ENCODE measurements around the gene CDH7.

Gene CDH7

DNA sequence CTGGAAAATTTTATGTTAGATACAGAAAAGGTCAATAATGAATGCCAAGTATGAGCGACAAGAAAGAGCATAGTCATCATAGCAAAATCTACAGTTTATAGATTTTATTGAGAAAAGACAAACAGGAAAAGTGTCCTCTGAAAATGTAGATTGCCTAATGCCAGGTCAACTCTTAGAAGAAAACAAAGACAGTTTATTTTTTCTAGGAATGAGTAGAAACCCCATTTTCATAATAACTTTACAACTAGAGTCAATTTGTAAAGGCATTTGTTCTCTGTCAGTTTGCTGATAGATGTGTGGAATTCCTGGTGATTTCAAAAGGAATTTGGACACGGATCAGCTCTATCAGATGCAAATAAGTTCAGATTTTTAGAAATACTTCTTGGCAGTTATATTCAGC is 16.6 kb downstream of the CDH7 start:
- no peak for DNase-seq (ENCODE audit: low read depth in 2 of 2)

DNA sequence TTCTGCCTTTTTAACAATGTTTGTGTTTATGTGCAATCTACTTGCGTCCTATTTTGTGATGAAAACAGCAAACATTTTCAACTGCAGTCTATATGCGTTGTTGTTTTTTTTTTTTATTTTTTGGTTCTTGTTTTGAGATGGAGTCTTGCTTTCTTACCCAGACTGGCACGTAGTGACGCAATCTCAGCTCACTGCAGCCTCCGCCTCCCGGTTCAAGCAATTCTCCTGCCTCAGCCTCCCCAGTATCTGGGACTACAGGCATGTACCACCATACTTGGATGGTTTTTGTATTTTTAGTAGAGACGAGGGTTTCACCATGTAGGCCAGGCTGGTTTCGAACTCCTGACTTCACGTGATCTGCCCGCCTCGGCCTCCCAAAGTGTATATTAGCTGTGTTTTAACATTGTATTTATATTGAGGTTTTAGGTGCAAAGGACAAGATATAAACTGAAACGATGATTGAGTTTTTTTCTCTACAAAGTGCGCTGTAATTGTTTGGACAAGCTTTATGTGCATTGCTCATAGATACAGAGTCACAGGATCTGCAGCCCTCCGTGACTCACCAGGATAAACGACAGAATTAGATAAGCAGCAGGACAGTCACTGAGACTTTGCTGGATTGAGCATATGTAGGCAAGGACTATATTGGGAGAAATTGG is 17.4 kb downstream of the CDH7 start:
- no peak for DNase-seq (ENCODE audit: low read depth in 2 of 2)

DNA sequence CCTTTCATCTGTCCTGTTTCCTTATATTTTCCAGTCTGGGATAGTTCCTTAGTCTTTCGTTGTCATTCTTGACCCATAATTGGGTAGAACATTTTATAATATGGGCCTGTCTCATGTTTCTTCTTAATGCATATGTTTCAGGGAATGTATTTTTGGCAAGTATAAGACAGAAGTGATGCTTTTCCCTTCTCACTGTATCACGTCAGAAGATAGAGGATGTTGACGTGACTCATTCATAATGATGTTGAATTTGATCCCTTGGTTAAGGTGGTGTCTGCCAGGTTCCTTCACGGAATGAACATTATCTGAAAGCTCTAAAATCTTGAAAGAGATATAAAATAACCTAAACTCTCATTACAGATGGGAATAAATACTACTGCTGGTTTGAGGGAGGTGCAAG is 18.8 kb downstream of the CDH7 start:
- no peak for DNase-seq (ENCODE audit: low read depth in 2 of 2)

DNA sequence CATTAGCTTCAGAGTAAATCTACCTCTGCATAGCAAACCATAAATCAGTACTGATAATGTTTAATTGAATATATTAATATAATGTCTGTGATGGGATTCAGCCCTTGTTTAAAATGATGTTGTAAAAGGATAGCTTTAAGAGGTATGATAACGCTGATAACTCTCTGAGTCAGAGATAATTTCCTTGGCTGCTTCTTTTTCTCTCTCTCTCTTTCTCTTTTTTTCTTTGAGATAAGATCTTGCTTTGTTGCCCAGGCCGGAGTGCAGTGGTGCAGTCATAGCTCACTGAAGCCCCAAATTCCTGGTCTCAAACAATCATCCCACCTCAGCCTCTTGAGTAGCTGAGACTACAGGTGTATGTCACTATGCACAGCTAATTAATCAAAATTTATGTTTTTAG is 35.7 kb downstream of the CDH7 start:
- DNase-seq (ENCODE audit: low read depth in 2 of 2) = no peak

DNA sequence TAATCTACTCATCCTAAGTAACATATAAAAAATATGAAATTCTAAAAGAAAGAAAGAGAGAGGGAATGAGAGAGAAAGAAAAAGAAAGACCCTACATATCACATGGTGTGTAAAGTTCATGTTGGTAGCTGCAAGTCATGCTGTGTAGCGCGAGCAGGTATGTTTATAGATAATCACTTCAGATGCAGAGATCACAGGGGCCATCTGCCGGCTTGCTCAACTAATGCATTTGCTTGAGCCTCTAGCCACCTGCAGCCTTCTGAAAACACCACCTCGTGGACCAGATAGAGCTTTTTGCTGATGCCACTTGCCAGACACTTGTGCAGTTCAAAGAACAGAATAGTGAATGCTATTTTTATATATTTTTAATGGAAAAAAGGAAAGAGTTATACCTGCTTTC is 37.6 kb downstream of the CDH7 start:
- DNase-seq (ENCODE audit: low read depth in 2 of 2) = no peak

DNA sequence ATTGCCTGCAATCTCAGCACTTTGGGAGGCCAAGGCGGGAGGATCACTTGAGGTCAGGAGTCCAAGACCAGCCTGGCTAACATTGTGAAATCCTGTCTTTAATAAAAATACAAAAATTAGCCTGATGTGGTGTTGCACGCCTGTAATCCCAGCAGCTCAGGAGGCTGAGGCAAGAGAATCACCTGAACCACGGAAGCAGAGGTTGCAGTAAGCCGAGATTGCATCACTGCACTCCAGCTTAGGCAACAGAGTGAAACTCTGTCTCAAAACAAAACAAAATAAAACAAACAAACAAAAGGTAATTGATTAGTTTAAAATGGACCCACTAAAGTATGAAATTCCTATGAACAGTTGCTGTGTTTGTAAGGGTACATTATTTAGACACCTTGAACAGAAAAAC is 39.8 kb downstream of the CDH7 start:
- DNase-seq (ENCODE audit: low read depth in 2 of 2) = no peak

DNA sequence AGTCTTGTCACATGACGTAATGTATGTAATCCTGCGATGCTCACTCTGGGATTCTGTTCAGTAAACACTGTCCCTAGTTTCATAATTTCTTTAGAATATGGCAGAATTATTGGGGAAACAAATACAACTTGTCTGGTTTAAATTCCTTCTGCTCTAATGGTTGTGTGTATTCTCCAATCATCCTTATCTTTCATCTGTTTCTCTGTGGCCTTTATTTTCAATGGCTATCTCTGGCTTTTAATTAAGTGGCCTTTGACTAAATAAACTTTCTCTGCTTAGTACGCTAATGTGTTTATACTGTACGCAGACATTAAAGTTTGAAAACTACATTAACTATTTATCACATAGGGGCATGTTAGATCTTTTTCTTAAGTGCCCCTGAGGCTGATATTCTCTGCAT is 40.9 kb downstream of the CDH7 start:
- DNase-seq (ENCODE audit: low read depth in 2 of 2) = no peak

DNA sequence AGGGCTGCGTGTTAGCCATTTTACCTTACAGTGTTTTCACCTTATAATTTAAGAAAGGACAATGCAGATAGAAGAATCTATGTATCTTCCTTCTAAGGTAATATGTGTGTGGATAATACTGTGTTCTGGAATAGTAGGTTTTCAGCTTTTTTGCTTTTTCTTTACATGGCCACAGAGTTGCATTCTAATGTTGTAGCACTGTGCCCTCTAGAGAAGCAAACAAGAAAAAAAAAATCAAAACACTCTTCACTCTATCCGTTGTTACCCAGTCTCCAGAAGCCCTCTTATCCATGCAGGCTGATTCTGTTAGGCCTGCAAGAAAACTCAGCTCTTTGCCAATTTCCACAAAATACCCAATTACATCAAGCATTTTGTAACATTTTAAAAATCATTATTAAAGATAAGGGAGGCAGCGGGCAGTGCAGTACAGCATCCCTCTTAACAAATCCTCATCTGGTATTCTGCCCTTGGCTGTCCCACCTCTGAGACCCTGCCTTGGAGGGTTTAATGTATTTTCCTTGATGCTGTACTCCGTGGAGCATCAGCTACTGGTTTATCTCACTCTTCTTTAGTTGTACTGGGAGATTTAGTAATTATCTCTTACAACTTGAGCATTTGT is 41.8 kb downstream of the CDH7 start:
- DNase-seq (ENCODE audit: low read depth in 2 of 2) = no peak

DNA sequence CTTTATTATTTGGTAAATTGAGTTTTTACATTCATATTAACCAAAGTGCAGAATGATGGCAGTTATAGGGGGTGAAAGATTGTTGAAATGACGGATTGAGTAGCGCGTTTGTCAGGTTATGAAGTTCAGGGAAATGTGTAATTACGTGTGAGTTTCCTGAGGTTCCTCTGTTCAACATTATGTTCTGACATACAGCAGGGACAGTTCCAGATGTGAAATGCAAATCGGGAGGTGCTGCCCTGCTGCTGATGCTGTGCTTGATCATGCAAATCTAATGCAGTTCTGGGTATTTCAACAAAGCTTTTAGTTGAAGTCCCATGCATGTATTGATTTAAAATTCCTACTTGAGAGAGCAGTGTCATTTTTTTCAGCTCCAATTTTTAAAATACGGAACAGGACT is 57.9 kb downstream of the CDH7 start:
- no peak for DNase-seq (ENCODE audit: low read depth in 2 of 2)

DNA sequence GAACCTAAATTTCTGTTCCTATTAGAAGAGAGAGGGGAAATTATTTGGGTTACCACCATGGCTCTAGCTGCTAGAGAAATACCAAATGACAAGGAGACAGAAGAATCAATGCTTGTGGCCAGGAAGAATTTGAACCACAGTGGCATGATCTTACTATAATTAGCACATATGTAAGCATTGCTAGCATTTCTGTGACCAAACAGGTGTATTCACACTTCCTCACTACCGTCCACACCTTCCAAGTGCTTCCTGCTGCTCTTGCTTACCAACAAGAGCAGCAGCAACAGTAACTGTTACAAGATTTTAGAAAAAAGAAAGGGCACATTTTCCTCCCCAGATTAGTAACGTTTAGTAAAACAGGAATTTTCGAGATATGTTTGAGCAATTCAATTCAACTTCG is 60.5 kb downstream of the CDH7 start:
- DNase-seq (ENCODE audit: low read depth in 2 of 2) = no peak

DNA sequence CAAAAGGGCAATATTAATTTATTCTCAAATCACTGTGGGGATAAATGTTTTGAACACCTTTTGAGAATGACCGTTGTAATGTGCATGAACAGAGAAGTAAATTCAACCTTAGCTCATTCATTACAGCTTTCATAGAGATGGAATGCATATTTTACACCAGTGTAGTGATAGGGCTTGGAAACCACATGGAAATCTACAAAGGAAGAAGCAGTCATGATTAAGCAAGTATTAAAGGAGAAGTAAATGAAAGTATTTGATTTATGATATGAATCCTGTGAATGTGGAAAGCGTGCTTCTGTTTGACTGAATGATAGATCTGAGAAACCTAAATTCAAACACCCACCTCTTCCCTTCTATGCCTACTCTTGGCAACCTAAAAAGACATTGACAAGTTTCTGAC is 64.7 kb downstream of the CDH7 start:
- DNase-seq (ENCODE audit: low read depth in 2 of 2) = no peak

DNA sequence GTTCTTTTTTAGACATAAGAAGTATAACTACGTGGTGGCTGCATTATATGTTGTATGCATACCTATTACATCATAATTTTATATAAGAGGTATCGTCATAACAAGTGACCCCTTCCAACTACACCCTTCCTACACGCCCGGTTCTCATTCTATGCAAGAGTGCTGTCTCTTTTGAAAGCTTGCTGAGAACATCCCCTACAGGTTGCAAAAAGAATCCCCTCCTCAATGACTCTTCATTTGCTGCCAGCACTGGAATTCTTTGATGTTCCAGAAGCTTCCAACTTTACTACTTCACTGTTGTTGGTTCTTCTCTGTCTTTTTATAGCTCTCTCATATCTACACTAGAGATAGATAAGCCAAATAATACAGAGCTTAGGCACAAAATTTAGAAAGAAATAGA is 66.4 kb downstream of the CDH7 start:
- DNase-seq (ENCODE audit: low read depth in 2 of 2) = no peak

DNA sequence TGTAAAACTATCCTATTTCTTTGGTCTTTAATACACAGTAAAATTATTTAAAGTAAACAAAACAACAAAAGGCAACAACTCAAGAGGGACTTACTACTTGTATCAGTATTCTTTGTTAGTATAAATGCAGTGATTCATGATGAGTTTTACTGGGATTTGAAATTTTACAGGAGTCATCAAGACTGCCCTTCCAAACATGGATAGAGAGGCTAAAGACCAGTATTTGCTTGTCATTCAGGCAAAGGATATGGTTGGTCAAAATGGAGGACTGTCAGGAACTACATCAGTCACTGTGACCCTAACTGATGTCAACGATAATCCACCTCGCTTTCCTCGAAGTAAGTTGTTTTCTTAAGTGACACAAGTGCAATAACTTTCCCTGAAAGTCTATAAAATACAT is 71.1 kb downstream of the CDH7 start:
- no peak for DNase-seq (ENCODE audit: low read depth in 2 of 2)

DNA sequence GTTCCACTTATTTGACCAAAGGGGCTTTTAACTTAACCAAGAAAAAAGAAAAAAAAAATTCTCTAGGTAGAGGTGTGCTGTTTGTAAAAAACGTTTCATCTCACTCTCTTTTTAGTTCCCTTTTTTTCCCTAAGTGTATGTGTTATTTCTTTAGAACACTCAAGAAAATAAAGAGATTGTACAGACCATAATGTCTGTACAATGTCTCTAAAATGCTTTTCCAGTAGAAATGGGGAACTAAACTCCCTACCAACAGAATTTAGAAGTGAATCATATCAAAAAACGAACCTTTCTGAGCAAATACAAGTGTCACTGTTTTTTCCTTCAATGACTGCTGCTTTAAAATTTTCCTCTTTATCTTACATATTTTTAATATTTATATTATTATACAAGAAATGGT is 72.0 kb downstream of the CDH7 start:
- DNase-seq (ENCODE audit: low read depth in 2 of 2) = no peak

DNA sequence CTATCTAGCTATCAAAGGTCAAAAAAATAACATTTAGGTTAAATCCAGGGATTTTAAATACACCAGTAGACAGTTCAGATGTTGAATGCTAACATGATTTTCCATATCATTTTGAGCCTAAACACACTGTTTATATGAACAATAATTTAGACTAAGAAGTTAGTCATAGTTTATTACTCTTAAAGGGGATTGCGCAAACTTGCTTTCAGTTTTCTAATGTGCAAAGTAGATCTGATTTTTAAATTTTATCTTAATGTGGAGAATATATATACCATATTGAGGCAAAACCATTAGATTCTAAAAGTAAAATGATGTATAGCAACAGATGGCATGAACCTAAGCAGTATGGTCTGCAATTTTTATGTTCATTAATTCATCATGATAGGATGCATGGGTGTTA is 76.6 kb downstream of the CDH7 start:
- DNase-seq (ENCODE audit: low read depth in 2 of 2) = no peak

DNA sequence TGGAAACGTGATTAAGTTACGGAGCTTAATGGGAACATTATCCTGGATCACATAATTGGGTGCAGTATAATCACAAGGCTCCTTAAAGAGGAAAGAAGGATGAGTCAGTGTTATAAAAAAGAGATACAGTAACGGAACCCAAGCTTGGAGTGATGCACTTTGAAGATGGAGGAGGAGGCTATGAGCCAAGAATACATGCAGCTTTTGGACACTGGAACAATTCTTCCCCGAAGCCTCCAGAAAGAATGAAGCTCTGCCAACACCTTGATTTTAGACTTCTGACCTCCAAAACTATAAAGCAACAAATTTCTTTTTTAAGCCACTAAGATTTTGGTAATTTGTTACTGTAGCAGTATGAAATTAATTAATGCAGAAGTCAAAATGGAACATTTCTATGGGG is 85.1 kb downstream of the CDH7 start:
- no peak for DNase-seq (ENCODE audit: low read depth in 2 of 2)

DNA sequence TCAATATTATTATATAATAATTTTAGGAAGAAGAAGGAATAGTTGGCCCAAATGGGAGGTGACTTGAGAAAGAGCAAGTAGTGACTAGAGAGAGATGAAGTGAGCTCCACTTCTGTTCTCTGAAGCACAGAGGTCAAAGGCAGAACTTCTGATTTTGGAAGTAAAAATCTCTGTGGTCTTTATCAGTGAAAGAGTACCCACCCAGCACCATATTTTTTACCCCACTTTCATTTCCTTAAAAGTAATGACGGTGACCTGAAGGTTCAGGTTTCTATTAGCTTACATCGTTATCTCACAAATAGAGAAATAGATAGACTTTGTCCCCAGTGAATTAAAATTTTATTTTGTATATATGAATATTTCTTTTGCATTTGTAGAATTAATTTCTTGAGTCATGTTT is 95.3 kb downstream of the CDH7 start:
- no peak for DNase-seq (ENCODE audit: low read depth in 2 of 2)

DNA sequence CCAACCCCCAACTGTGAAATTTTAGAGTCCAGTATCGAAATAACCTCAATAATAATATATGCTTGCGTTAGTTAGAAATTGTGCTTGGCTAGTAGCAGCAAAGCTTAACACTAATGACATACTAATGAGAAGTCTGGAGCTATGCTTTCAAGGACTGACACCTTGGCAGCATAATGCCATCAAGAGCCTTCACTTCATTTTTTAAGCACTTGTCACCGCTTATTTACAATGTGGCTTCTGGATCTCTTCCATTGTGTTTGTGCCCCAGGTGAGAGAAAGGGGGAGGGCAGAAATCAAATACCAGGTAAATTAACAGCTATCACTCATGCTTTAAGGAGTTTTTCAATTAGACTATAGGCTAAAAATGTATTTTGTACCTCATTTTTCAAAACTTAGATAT is 101.5 kb downstream of the CDH7 start:
- no peak for DNase-seq (ENCODE audit: low read depth in 2 of 2)

DNA sequence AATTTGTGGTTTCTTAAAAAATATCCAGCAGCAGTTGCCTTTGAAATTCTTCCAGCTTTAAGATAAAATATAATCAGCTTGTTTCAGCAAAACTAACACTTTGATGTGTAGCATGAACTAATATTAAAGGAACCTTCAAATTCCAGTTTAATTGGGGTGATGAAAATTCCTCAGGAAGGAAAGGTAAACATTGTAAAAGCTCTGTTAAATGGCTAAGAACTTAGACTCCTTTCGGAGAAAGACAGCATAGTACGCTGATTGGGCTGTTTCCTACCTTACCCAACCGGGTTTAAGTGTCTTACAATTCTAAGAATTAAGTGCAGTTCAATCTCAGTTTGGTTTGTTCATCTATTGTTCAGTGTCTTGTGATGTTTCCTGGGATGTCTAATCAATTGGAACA is 108.3 kb downstream of the CDH7 start:
- no peak for DNase-seq (ENCODE audit: low read depth in 2 of 2)

DNA sequence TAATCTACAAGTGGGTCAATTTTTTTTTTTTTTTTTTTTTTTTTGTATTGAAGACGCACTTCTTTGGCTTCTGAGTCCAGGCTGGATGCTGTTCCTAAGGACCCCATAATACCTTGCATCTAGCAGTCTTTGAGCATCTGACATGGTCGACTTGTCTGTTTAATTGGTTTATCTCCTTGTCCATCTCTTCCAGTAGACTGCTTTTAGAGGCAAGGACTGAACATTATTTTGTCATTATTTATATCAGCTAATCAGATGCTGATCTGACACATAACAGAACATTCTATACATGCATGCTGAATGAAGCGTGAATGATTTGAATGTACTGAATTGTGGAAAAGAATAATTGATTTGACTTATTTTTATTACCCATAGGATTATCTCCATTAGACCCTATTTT is 118.7 kb downstream of the CDH7 start:
- no peak for DNase-seq (ENCODE audit: low read depth in 2 of 2)

DNA sequence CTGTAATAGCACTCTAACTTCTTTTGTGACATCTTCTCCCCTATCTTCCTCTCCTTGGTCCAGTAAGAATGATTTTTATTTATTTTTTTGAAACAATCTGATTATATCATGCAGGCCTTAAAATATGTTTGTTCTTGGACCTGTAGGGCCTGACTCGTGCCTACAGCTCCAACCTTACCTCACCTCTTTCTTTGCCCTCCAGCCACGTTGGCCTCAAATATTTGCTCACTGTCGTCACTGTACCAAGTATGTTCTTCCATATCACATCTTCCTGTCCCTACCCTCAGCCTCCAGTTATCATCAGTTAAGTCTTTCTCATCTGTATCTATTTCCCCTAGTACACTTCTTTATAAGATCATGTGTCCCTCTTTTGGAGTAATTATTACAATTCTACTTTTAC is 125.5 kb downstream of the CDH7 start:
- no peak for DNase-seq (ENCODE audit: low read depth in 2 of 2)

DNA sequence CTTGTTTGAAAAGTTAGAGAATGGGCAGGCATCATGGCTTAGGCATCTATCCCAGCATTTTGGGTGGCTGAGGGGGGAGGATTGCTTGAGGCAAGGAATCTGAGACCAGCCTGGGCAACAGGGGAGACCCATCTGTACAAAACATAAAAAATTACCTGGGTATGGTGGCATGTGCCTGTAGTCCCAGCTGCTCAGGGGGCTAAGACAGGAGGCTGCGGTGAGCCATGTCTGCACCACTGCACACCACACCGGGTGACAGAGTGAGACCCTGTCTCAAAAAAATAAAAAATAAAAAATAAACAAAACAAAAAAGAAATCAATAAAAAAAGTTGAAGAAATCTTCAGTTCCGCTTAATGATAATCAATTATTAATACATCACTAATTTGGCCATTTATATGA is 146.5 kb downstream of the CDH7 start:
- no peak for DNase-seq (ENCODE audit: low read depth in 2 of 2)

DNA sequence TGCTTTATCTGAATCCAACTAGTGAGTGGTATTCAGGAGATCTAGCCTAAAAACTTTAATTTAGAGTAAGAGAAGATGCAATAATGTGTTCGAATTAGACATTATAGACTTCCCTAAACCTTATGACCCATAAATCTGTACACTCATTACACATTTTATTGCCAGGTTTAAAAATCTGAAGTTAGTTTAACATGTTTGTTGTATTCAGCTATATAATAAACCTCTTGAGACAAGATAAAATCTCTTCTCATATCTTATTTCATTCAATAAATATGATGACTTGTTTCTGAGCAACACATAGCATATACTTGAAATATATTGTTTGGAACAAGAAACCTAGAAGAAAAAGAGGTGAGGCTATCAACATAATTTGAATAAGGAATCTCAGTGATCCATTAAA is 150.7 kb downstream of the CDH7 start:
- DNase-seq (ENCODE audit: low read depth in 2 of 2) = no peak

DNA sequence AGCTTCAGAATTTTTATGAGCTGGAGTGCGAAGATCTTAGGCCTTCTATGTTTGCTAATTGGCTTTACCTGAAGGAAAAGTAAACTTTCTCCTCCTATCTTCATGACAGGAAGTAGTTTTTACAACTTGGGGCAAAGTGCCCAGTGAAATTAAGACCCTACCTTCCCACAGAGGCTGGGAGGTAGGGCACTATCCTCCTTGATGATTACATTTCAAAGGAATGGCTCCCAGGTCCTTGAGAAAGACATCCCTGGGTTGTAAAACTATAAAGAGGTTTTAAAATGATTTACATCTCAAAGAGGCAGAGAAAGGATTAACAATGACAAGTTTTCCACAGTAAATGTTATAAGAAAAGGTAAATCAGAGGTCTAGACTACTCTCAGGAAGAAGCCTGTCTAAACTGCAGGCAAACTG is 155.8 kb downstream of the CDH7 start:
- DNase-seq (ENCODE audit: low read depth in 2 of 2) = no peak

Data from fibroblast of skin of left biceps (primary cell).